HepG2 (cell line): ENCODE data around the gene DSG2. TPM values are rescaled to one million over a fixed set of nuclear protein-coding genes. Genes with fewer than 3 reads are reported as not detected.

Experiments used
- CBX2 ChIP-seq, 2 experiments: fragments of 200-600 bp in 1 of 2; sonication (generic); formaldehyde crosslinking in 1 of 2; IDR thresholded peaks; 2 replicates each; pipeline versions ENCODE4 v1.7.0 to v1.8.1; 2018 to 2022; ENCODE audit warnings: low read depth in 2 of 2, low read length in 1 of 2, mild to moderate bottlenecking in 1 of 2, missing genetic modification reagents in 1 of 2
- HNRNPLL ChIP-seq: fragments of 200-400 bp; formaldehyde crosslinking; IDR thresholded peaks from 2 replicates; pipeline ENCODE4 v1.6.1; 2017; ENCODE audit warnings: mild to moderate bottlenecking, low read depth, low read length; ENCODE audit not compliant: poor library complexity, severe bottlenecking
- NR3C1 ChIP-seq: sonication (generic); formaldehyde crosslinking; IDR thresholded peaks from 2 replicates; pipeline ENCODE4 v1.4.0; 2020; ENCODE audit warnings: missing genetic modification reagents
- PAWR ChIP-seq: sonication (generic); formaldehyde crosslinking; IDR thresholded peaks from 2 replicates; pipeline ENCODE4 v1.4.0; 2020; ENCODE audit warnings: missing genetic modification reagents, mild to moderate bottlenecking, borderline replicate concordance
- RAD21 ChIP-seq: fragments of 450-650 bp; formaldehyde crosslinking; IDR thresholded peaks from 2 replicates; pipeline ENCODE4 v1.5.0; 2020; ENCODE audit warnings: mild to moderate bottlenecking
- REXO4 ChIP-seq: sonication (generic); formaldehyde crosslinking; IDR thresholded peaks from 2 replicates; pipeline ENCODE4 v1.8.0; 2022; ENCODE audit warnings: missing genetic modification reagents, mild to moderate bottlenecking, borderline replicate concordance
- SNRNP70 ChIP-seq: fragments of 200-400 bp; formaldehyde crosslinking; IDR thresholded peaks from 2 replicates; pipeline ENCODE4 v1.6.1; 2017; ENCODE audit warnings: mild to moderate bottlenecking, low read depth, low read length, moderate library complexity
- TFDP2 ChIP-seq: sonication (generic); formaldehyde crosslinking; IDR thresholded peaks from 2 replicates; pipeline ENCODE4 v1.4.0; 2020; ENCODE audit warnings: missing genetic modification reagents
- ZBTB40 ChIP-seq, 2 experiments: fragments of 450-650 bp in 1 of 2; sonication (generic) in 1 of 2; formaldehyde crosslinking in 1 of 2; IDR thresholded peaks; 2 replicates each; pipeline versions ENCODE4 v1.6.1 to v1.8.0; 2016 to 2022; ENCODE audit warnings: antibody characterized with exemption in 1 of 2, mild to moderate bottlenecking in 1 of 2, missing genetic modification reagents in 1 of 2
- ZNF687 ChIP-seq: sonication (generic); formaldehyde crosslinking; IDR thresholded peaks from 2 replicates; pipeline ENCODE4 v1.5.1; 2020; ENCODE audit warnings: mild to moderate bottlenecking, missing genetic modification reagents, moderate library complexity
- ZNF749 ChIP-seq: sonication (generic); formaldehyde crosslinking; IDR thresholded peaks from 2 replicates; pipeline ENCODE4 v1.8.0; 2022; ENCODE audit warnings: mild to moderate bottlenecking, missing genetic modification reagents, moderate library complexity, borderline replicate concordance
- ZNF776 ChIP-seq: sonication (generic); formaldehyde crosslinking; IDR thresholded peaks from 2 replicates; pipeline ENCODE4 v1.4.0; 2020; ENCODE audit warnings: mild to moderate bottlenecking, missing genetic modification reagents
- polyA plus RNA-seq, 8 experiments: library from polyadenylated mRNA; depleted of rRNA in 3 of 8; stranded (reverse) in 7 of 8; unstranded in 1 of 8; fragments of >200 nt; fragmentation: Illumina TruSeq in 4 of 8; extraction: Trizol in 4 of 8; gene quantifications; 2 replicates each; pipeline versions ENCODE4 v1.2.1 to v1.2.3, GENCODE V29; 2011 to 2016; ENCODE audit warnings: low read depth in 4 of 8, missing spikeins in 1 of 8, mixed read lengths in 1 of 8; ENCODE audit not compliant: insufficient read depth in 1 of 8
- total RNA-seq, 5 experiments: library from RNA; depleted of rRNA; stranded (reverse); fragments of >200 nt; fragmentation: Illumina TruSeq; extraction: Trizol; gene quantifications; 2 replicates each; pipeline ENCODE4 v1.2.3, GENCODE V29; 2016; ENCODE audit warnings: low read depth in 1 of 5

DSG2 gene
- total and polyA plus RNA-seq, 2 of the 13 experiments (the other 11 are each of a cell fraction or from before 2014, with no cell fraction given), result 23.3 to 66.7 TPM

- TF ChIP-seq TFDP2, result peak; percentile 55
- no peak for TF ChIP-seq NR3C1 (CRISPR knock-in tag)
- peak; percentile 30 for TF ChIP-seq HNRNPLL
- peak; percentile 82 for TF ChIP-seq ZNF687 (CRISPR knock-in tag)
- TF ChIP-seq ZNF776 (CRISPR knock-in tag), result no peak; the same call in 1 of the 2 replicates
- no peak for TF ChIP-seq ZBTB40 (IDR thresholded peaks at IDR 0.05)
- TF ChIP-seq ZBTB40 (CRISPR knock-in tag; IDR thresholded peaks at IDR 0.05), result peak; percentile 54
- no peak for TF ChIP-seq REXO4 (CRISPR knock-in tag)
- TF ChIP-seq RAD21, result no peak
- TF ChIP-seq PAWR, result no peak
- TF ChIP-seq ZNF749, result no peak
- TF ChIP-seq CBX2 (IDR thresholded peaks at IDR 0.05; ENCODE audit: low read depth, low read length), result no peak
- no peak for TF ChIP-seq CBX2 (CRISPR knock-in tag; IDR thresholded peaks at IDR 0.05; ENCODE audit: low read depth)
- TF ChIP-seq SNRNP70, result no peak
These were observed at the start of gene DSG2 (continued) for GRCh38 chr18:31497836-31498573.
